Fibroblast of skin of right biceps (primary cell): Measurements from ENCODE around the gene MTHFD1L.

Experiments
- DNase-seq: peaks from one replicate; pipeline ENCODE4 v3.0.0-alpha.2; 2013

MTHFD1L gene

DNA sequence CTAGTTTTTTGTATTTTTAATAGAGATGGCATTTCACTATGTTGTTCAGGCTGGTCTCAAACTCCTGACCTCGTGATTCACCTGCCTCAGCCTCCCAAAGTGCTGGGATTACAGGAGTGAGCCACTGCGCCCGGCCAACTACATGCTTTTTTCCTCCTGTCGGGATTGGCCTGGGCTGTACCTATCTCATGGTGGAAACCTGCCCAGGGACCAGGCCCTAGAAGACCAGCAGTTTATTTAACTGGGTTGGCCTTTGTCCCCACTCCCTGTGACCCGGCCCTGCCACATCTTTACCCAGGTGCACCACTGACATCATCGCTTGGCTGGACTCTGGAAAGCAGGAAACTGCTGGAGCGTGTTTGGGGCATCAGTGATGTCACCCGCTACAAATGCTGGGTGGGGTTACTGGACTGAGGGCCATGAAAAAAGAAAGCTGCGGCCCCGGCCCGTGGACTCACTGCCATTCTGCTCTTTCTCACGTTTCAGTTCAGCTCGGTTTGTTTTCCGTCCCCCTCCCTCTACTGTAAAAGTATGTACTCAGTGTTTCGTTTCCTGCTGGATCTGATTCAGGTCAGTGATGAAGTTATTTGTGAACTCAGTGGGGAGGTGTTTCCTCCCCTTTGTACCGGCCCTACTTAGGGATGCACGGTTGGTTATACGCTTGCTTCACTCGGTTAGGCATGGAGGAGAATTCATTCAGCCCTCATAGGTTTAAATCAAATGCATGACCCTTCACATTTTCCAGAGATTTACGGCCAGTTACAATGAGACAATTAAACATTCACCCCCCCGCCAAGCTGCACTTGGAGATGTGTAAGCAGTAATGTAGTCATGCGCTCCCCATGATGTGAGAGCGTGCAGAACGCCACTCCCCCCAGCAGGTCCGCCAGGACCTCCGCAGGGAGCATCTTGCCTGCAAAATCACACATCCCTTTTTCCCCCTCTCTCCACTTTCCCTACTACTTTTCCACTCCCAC, 179.3 kb downstream of the MTHFD1L start:
- DNase-seq: peak; percentile 93

DNA sequence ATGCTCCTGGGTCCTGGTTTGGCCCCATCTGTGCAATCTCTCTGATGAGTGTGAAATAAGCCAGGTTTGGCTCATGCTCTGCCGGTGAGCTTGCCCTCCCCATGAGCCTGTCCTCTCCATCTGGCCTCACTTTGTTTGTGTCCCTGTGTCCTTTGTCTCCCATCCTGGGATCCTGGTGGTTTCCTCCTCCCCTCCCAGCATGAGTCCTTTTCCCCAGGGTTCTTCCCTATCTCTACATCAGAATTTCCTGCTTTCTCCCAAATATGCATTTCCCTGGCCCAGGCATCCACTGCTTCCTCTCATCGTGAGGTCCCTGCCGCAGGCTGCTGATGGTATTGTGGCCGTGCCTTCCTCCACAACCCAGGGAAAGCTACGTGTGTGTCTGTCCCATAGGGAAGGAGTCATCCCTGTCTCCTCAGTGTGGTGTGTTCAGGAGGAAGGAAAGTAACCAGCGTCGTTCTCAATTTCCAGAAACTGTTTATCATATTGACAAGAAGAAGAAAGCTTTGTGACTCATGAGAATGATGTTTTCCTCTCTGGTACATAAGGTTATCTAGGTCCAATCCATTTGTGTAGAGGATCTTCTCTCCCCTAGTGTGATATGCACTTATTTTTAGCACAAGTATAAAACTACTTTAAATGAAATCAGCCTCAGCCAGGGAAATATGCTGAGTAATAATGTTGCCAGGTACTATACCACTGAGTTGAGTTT, 180.2 kb downstream of the MTHFD1L start:
- peak; percentile 94 for DNase-seq

DNA sequence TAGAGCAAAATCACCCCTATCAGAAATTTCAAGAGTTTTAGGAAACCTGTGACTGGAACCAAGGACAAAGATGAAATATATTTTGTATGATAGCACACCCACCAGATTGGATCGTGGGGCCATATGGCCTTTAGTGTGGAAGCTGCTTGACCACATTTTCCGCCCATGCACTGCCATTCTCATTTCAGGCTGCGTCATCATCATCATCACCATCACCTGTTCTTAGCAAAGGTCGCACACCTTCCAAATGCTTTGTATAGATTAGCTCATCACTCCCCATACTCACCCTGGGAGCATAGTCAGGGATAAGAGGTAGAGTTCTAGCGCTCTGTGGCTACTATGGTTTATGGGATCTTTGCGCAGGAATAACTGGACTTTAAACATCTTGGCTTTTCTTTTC, 185.7 kb downstream of the MTHFD1L start:
- DNase-seq: no peak

DNA sequence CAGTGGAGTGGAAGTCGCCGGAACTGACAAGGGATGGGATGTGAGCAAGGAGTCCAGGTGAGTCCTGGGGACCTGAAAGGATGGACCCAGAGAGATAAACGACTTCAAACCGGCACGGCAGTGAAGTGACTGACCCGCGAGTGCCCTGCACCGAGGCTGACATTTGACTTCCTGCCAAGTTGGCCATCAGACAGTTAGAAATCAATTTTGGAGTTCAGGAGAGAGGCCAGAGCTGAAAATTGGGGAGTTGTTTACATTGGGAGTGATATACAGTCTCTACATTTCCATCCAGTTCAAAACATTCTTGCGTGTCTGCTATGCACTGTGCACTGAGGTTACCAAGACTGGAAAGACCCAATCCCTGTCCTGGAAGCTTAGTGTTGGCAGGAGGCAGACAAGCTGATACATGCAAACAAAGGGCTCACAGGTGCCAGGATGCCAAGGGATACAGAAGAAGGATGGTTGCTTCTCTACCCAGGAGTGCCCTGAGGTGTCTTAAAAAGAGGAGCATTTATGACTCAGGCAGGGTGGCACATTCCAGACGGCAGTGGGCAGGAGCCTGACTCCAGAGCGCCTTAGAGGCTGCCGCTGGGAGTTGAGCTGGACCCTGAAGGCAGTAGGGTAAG, 186.6 kb downstream of the MTHFD1L start:
- no peak for DNase-seq

DNA sequence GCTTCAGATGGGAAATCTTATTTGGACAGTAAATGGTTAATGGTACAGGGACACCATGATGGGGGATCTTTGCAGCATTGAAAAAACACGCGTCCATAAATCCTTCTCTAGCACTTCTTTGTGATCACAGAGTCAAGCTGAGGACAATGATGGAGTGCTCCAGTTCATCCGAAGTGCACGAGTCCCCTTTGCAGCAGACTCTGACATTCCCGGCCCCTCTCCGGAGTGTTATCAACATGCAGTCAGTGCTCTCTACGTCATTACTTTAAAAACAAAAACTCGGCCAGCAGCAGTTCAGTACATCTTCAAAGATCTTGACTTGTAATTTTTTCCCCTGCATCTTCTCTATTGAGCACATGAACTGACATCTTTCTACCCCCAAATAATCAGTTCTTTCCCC, 188.8 kb downstream of the MTHFD1L start:
- DNase-seq: peak; percentile 63

- no peak for DNase-seq
Observed at GRCh38 chr6:151056230-151056907, 190.9 kb downstream of the MTHFD1L start.

DNA sequence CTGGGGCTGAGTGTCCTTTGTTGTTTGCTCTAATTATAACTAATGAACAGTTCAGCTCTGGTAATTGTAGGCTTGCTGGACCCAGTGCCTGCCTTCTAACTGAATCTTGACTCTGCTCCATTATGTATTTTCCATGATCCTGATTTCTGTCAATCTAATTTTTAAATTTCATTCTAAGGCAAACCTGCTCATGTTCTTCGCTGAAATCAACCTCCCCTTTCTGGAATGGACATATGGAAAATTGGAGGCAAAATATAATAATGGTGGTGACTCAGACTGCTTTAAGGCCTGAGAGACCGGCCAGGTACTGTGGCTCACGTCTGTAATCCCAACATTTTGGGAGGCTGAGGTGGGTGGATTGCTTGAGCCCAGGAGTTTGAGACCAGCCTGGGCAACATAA, 191.6 kb downstream of the MTHFD1L start:
- DNase-seq: no peak

- peak; percentile 68 for DNase-seq
Observed at GRCh38 chr6:151058021-151058733, 192.7 kb downstream of the MTHFD1L start.

DNA sequence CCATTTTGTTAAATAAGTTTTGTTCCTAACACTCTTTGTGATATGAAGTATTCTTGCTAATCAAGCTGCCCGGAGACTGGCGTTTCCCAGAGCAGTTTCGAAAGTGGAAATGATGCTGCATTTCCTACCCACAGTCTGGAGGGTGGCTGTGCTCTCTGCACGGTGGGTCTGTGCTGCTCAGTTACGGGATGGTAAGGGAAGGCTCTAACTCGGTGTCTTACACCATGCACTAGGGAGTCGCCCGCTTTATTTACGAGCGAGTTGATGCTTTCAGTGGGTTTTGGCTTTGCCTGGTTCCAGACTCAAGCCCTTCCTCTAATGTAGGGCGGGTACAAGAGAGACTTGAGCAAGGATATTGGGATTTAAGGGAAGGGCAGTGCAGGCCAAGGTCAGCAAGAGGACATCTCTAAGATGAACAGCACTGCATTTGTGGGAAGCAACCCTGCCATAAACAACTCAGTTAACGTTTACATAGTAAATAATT, 194.2 kb downstream of the MTHFD1L start:
- DNase-seq: no peak

GRCh38 chr6:151060096-151060765, 194.7 kb downstream of the MTHFD1L start:
- peak; percentile 94 for DNase-seq

GRCh38 chr6:151060766-151061531, 195.4 kb downstream of the MTHFD1L start:
- no peak for DNase-seq

DNA sequence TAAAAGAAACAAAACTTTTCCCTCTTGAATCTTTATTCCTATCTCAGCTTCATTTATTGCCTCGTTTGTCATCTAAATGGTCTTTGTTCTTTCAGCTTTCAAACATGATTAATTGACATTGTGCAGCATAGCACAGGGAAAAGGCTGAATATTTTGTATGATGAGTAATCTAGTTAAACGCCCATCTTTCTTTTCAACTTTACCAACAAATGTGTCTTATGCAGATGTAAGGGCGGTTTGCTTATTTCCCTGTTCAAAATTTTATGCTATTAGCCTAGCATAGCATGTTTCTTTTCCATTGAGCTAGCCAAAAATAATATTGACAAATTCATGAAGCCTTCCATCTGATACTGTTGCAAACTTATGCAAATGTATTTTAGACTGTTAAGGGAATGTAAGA, 197.8 kb downstream of the MTHFD1L start:
- peak; percentile 92 for DNase-seq

- no peak for DNase-seq
Observed at GRCh38 chr6:151063842-151064647, 198.5 kb downstream of the MTHFD1L start.

- DNase-seq: no peak
Observed at GRCh38 chr6:151065027-151065815, 199.7 kb downstream of the MTHFD1L start.

DNA sequence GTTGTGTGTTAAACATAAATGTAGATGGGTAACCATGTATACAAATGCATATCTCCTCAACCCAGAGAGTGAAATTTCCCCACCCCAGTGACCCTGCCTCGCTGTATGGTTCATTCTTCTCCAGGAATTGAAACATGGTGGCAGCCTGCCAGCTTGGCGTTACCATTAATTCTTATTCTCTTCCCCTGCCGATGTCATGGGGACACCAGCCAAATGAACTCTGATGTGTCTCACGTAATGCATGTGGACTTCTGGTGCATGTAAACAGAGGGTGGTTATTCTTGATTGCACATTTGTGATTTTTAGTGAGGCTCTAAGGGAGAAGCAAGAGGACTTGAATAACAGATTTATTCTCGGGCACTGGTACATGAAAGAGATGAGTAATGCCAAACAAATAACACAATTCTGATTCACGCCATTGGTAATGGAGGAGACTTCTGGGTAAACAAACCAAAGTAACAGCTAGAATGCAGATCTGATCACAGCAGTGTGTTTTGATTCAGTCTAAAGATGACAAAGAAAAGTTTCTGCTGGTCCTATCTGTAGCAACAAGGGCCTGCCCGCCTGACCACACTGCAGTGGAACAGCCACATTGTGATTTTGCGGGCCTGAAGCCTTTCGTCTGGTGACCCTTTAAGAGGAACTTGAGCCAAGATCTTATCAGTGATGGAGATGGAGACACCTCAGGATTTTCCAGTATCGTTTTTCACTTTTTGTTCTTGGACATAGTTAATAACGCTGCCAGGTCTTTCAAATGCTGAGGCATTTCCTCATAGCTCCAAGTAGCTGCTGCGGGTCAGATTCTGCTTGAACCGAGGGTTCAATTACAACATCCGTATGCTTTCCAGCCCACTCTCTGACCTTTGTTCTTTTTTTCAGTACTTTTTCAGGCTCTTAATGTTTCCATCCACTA, 202.4 kb downstream of the MTHFD1L start:
- DNase-seq: peak; percentile 89

DNA sequence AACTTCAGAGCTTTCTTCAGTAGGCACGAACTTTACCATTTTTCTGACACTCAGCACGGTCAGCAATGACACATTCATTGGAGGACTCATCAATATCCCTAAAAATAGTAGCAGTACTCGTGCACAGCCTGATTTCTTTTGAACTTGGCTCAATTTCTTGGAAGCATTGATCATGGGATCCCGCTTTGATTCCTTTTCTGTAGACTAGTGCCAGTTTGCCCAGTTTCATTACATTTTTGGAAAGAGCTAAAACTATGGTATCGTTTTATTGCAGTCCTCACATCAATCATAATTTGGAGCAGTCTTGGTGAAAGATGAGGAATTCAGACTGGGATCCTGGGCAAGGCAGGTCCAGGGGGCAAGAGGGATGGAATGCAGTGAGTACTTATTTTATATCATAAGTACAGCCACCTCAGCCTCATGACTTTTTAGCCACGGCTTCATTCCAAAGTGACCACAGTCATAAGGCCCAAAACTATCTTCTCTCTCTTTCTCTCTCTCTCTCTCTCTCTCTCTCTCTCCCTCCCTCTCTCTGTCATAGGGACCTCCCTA, 203.3 kb downstream of the MTHFD1L start:
- DNase-seq: peak; percentile 81

DNA sequence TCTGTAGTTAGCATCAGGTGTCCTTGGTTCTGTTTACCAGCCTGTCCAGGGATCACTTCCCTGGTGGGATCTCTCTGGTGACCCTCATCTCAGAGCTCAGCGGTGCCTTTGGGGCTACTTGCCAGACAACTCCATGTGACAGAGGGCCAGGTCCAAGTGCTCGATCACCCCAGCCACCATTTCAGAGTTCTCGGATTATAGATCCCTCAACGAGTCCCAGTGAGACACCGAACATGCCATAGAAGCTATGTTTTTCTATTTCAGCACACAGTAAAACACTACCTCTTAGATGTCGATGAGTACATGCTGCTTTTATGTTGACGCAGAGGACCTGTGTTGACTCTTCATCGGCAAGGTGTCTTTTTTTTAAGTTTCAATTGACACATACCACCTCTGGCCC, 204.1 kb downstream of the MTHFD1L start:
- DNase-seq: no peak
